Measurements from ENCODE around the gene MED19.
"Not testable (repeated sequence)": the region's sequence is repeated elsewhere in the genome, so short reads cannot be mapped to it uniquely, and the experiment has no call there.

- TF ChIP-seq CTCF, POLR2A (IDR thresholded peaks at IDR 0.05): not testable (repeated sequence)
Measured at GRCh38 chr11:57705432-57705831, 6.6 kb downstream of the MED19 start.

Data from heart left ventricle (tissue), 13 donors.